Heart left ventricle (tissue), 13 donors: ENCODE results near the gene CAPRIN1.

Source experiments
- CTCF ChIP-seq, 12 donors: fragments of 200-600 bp; sonication (generic) in 4 of 12; IDR thresholded peaks; one replicate each; pipeline versions ENCODE4 v1.5.0 to v1.8.0; 2018 to 2022; ENCODE audit warnings: antibody characterized with exemption in 12 of 12, mild to moderate bottlenecking in 5 of 12
- POLR2A ChIP-seq, 2 donors: fragments of 450-650 bp; IDR thresholded peaks; one replicate each; pipeline ENCODE4 v1.6.1; 2017; ENCODE audit warnings: antibody characterized with exemption in 2 of 2, mild to moderate bottlenecking in 2 of 2, moderate library complexity in 2 of 2
- donor health status: ischemic (EF 13 %, LVEDD 7.1; RV severe dilation, severe dysfunction).
- donor health status: DM: no; HTN: yes; CAD: no.
- donor health status: DM: no; HTN: no; CAD: no.
- donor health status: ischemic (EF 25% LVEDD 6.9; RV normal size, moderate dysfunction).
- donor health status: ischemic (EF 25% LVEDD 5.7; RV mildly dilated, moderate dysfunction).
- donor health status: ischemic (EF 35%, LVEDD 5.7; RV mildly dilated, moderate dysfunction).
- donor health status: nonischemic (EF 11% LVEDD 7.7; RV severe dilation, severe dysfunction).
- donor health status: DM: yes; HTN: yes; CAD: no.
- donor health status: PGD.
- donor health status: ischemic (EF 29% LVEDD 5.4; RV normal size, mild dysfunction).
- donor health status: nonischemic (EF 23%, LVEDD 6.1; RV moderate dilation, normal function).

GRCh38 chr11:34132261-34132965 lies 80.9 kb downstream of the CAPRIN1 start:
- TF ChIP-seq CTCF (IDR thresholded peaks at IDR 0.05) (no peak), POLR2A (IDR thresholded peaks at IDR 0.05) (no peak)
